Fibroblast of lung (primary cell): ENCODE results near the gene TES.

Experiments used
- EZH2 ChIP-seq: IDR thresholded peaks from 2 replicates; pipeline ENCODE4 v1.5.1; 2012; ENCODE audit warnings: low read length, control low read depth, mild to moderate bottlenecking; ENCODE audit errors: missing control alignments
- TF ChIP-seq, protein P1 (sequence below), 2 donors: IDR thresholded peaks in 1 of 2; conservative IDR thresholded peaks in 1 of 2; 1 replicate in 1 of 2; 2 replicates in 1 of 2; pipeline ENCODE4 v1.5.1; 2011 to 2012; ENCODE audit warnings: low read length in 2 of 2, control low read depth in 1 of 2, inconsistent platforms in 1 of 2, low read depth in 1 of 2, mild to moderate bottlenecking in 1 of 2

DNA sequence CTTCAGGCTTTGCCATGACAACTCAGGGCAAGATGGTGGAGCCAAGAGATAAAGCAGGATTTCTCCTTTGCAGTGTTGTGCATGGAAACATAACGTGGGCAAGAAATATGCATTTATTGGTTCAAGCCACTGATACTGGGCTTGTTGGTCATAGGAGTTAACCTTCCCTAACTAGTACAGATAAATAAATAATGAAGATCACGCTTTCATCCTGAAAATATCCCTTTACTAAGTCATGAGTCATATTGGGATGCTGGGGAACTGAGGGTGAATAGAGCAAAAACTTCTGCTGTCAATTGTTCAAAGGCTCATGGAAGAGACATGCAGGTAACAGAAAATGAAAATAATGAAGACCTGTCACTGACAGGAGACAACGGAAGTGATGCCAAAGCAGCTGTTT is 55.5 kb downstream of the TES start:
- TF ChIP-seq, protein P1, sequence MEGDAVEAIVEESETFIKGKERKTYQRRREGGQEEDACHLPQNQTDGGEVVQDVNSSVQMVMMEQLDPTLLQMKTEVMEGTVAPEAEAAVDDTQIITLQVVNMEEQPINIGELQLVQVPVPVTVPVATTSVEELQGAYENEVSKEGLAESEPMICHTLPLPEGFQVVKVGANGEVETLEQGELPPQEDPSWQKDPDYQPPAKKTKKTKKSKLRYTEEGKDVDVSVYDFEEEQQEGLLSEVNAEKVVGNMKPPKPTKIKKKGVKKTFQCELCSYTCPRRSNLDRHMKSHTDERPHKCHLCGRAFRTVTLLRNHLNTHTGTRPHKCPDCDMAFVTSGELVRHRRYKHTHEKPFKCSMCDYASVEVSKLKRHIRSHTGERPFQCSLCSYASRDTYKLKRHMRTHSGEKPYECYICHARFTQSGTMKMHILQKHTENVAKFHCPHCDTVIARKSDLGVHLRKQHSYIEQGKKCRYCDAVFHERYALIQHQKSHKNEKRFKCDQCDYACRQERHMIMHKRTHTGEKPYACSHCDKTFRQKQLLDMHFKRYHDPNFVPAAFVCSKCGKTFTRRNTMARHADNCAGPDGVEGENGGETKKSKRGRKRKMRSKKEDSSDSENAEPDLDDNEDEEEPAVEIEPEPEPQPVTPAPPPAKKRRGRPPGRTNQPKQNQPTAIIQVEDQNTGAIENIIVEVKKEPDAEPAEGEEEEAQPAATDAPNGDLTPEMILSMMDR (conservative IDR thresholded peaks at IDR 0.05 in 1 of 2, IDR thresholded peaks at IDR 0.05 in 1 of 2; ENCODE audit: low read depth in 1 of 2, low read length in 2 of 2), result no peak
- TF ChIP-seq EZH2, result no peak
